ENCODE results near the gene MGMT.

Gene MGMT

DNA sequence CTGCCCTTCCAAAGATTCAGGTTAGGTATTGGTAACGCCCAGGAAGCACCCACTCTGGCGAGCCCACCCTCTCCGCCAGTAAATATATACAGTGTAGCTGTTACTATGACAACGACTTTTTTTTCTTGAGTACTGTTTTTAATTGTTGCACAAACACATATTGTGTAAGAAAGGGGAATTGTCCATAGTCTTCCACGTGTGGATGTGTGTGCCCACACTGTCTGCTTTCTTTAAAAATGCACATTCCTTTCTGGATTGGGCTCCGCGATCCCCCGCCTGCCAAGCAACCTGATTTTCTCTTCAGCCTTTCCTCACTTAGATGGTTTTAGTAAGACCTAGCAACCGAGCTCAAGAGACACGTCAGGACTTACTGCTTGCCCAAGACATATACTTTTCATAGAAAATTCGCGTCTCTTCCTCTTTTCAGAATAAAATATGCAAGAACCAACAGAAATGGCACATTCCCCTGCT lies 249.2 kb downstream of the MGMT start:
- no peak for DNase-seq

DNA sequence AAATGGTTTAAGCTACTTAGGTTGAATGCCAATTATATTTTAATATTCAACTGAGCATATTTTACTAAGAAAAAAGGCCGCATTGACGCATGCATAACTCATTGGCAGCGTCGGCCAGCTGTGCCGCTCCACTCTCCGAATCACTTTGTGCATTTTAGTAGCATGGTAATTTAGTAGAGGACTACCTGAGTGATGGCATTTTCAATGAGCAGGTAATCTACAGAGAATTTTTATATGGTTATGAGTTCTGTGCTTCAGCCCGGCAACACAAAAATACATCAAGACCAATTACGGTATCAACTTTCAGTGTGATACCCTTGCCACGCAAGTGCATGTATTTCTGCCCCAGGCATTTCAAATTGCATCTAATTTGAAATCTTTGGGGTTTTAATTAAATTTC lies 249.8 kb downstream of the MGMT start:
- DNase-seq: no peak

DNA sequence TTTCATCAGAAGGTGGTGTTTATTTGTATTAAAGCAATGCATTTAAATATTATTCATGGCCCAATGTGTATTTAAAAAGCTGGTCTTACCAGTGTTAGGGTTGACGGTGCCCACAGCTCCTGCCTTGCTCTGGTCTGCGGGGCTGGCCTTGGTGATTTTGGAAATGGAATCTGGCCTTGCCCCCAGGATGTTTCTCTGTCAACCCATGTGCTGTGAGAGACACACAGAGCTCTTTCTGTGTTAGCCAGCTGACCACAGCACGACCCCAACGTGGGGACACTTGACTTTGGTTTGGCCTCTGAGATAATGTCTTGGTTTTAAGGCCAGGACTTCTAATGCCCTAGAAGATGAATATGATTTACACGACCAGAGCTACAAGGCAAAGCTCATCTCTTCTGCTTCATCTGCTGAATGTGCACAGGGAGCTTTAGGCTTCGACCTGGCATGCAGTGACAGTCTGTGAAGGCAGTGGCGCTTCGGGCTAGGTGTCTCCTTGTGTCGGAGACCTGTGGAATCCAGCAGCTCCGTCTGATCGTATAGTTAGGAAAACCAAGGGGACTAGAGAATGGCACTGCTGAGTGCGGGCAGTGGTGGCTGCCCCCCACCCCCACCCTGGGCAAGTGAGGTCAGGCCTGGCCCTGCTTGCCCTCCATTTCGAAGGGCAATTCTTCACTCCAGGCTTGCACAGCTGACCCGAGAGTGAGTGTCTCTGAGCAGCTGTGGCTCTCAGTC lies 250.9 kb downstream of the MGMT start:
- no peak for DNase-seq

DNA sequence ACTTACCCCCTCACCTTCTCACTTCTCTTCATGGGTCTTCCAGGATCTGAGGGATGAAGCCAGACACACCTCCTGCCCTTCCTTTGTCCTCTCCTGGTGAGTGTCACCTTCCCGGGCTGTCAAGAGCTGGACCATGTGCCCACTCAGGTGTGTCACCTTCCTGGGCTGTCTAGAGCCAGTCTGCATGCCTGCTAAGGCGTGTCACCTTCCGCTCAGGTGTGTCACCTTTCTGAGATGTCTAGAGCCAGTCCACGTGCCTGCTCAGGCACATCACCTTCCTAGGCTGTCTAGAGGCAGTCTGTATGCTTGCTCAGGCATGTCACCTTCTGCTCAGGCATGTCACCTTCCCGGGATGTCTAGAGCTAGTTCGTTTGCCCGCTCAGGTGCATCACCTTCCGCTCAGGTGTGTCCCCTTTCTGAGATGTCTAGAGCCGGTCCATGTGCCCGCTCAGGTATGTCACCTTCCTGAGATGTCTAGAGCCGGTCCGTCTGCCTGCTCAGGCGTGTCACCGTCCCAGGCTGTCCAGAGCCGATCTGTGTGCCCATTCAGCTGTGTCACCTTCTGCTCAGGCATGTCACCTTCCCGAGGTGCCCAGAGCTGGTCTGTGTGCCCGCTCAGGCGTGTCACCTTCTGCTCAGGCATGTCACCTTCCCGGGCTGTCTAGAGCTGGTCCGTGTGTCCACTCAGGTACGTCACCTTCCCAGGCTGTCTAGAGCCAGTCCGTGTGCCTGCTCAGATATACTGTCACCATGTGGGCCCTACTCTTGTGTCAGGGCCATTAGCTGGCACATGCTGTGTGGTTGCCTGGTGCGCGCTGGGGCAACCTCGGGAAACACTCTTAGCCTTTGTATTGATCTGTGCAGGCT lies 251.7 kb downstream of the MGMT start:
- DNase-seq: no peak

DNA sequence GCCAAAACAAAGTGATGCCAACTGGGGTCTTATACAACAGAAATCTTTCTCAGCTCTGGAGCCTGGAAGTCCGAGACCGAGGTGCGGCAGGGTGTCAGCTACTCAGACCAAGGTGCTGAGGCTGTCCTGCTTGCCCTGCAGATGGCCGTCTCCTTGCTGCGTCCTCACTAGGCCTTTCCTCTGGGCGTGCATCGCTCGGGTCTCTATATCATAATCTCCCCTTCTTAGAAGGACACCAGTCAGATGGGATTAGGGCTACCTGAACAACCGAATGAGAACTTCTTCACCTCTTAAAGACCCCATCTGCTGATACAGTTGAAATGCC lies 252.3 kb downstream of the MGMT start:
- DNase-seq: no peak

GRCh38 chr10:129719889-129720590 lies 253.0 kb downstream of the MGMT start:
- no peak for DNase-seq

GRCh38 chr10:129725011-129725410 lies 258.0 kb downstream of the MGMT start:
- no peak for DNase-seq

DNA sequence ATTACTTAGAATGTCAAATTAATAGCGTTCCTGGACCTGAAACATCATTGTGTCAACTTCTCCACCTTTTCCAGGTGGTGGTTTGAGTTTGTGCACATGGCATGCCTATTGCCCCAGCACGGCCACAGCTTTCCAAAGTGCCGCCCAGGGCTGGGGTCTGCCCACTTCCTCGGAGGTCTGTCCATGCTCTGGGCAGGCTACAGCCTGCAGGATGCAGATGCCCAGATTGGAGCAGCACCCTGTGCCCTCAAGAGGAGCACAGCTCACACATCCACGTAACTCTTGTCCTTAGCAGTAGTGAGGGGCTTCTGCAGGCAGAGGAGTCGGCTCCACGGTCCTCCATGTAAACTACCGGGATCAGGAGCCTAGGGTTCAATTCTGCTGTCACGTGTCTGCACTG lies 258.4 kb downstream of the MGMT start:
- no peak for DNase-seq

DNA sequence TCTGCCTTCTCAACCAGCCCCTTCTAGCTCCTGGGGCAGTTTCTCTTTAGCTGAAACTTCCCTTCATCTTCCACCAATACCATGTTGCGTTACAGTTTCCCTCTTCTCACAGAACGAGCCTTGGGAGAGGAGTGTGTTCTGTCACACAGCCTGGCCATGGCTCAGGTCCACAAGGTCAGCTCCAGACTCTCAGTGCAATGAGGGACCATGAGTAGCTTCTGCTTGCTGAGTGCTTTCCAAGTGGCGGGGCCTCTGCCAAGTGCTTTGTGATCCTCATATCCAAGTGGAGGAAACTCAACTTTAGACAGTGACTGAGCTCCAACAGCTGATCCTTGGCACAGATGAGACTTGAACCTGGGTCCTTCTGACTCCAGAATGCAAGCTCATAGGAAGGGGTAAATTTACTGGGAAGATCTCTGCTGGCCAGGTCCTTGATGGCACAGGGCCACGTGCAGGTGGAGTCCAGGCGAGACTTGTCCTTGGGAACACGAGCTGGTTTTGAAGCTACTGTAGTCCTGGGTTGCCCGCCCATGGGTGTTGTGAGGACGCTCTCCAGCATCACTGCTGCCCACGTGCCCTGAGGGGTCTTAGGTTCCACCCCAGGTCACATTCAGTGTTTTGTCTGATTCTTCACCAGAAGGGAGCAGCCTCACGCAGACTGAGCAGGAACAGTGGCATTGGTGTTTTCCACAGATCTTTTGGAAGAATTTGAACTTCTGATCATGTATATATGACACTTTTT lies 259.0 kb downstream of the MGMT start:
- no peak for DNase-seq

- DNase-seq: no peak
Measured at GRCh38 chr10:129727071-129727470, 260.0 kb downstream of the MGMT start.

- no peak for DNase-seq
Measured at GRCh38 chr10:129727495-129727894, 260.5 kb downstream of the MGMT start.

DNA sequence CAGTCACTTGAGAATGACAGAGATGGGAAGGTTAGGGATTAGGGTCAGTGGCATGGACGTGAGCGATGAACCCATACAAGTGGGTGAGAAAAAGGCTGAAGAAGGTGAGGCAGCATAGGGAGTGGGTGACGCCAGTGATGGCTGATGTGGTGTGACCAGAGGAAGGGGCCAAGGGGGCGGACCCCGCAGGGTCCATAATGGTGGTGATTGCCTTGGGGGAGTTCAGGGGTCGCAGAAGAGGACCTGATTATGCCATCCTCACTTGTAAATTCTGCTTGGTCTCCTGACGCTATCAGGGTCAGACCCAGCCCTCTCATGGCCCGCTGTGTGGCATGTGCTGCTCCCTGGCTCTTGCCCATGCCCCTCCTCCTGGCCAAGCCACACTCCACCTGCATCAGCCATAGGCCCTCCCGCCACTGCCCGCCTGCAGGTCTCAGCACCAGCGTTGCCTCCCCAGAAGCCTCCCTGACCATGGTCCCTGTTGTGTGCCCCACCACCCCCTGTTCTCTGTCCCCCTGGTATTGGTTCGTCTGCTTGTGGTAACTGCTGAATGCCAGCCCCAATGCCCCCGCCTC lies 261.3 kb downstream of the MGMT start:
- DNase-seq: no peak

- DNase-seq: no peak
Measured at GRCh38 chr10:129728905-129729795, 262.1 kb downstream of the MGMT start.

GRCh38 chr10:129730272-129730992 lies 263.4 kb downstream of the MGMT start:
- no peak for DNase-seq

- no peak for DNase-seq
Measured at GRCh38 chr10:129730993-129731325, 263.9 kb downstream of the MGMT start.

DNA sequence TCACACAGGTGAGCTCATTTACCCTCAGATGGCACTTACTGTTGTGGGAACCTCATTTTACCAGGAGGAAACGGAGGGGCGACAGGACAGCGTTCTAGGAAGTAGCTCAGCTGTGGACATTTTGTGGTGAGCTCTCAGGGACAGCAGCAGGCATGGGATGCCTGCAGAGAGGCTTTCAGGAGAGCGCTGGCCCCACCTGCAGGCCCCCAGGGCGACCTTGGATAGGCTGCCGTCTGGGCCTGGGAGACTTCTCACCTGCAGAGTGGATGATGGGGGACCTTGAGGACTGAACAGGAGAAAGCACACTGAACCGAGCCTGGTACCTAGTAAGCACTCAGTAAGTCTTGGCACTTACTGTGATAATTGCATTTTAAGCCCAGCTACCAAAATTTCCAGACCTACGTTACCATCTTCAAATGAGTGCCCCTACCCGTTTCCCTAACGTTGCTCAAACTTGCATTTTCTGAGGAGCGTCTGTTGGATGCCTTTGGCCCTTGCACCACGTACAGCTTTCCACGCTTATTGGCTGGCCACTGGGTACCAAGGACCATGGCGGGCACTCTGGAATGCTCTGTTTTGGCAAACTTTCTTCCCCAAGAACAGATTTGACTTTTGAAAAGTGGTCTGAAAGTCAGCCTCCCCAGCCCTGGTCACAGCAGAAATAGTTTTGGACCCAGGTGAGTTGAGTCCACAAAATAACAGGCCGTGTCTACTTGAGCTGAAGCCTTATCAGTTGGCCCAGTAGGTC lies 273.7 kb downstream of the MGMT start:
- DNase-seq: no peak

DNA sequence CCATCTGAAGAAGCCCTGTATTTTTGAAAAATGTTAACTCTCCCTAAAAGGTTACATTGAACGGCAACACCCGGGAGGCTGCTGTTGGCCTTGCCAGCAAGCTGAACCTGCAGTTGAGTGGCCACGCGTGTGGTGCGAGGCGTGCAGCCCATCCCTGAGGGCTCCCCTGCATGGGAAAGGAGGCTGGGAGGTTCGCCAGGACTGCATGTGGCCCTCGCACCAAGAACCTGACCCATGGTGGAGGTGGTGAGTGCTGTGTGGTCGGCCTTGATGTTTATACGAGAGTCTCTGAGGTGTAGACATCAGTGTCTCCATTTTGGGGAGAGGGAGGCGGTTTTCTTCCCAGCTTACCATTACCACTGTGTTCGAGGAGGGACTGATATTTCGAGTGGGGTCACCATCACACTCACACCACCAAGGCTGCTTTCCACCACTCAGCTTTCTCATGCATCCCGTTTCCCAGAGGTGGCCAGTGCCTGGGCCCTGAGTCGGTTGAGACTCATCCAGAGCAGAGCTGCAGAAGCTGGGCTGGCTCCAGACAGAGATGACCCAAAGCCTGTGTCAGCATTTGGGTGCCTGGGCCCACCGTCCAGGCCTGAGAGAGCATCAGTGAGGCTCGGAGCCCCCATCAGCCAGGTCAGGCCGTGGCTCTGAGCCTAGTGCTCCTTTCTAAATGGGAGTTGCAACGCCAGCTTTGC lies 274.4 kb downstream of the MGMT start:
- DNase-seq: no peak

GRCh38 chr10:129741978-129742741 lies 275.1 kb downstream of the MGMT start:
- DNase-seq: no peak
